VCaP (cell line): Measurements from ENCODE around the gene CD247.

Experiments
- H3K27ac ChIP-seq: fragments of 450-650 bp; 2 replicates; pipeline ENCODE4 v1.5.1; 2017
- CTCF ChIP-seq: fragments of 450-650 bp; conservative IDR thresholded peaks from 2 replicates; pipeline ENCODE4 v1.5.1; 2017; ENCODE audit warnings: mild to moderate bottlenecking, moderate library complexity

The CD247 gene

GRCh38 chr1:167515893-167516321 lies 2.4 kb downstream of the CD247 start:
- H3K27ac ChIP-seq = no peak overlapping the region
- no peak for TF ChIP-seq CTCF

- no peak overlapping the region for H3K27ac ChIP-seq
- TF ChIP-seq CTCF = no peak
Observed at GRCh38 chr1:167515461-167515860, 2.9 kb downstream of the CD247 start.

- H3K27ac ChIP-seq = no peak overlapping the region
- TF ChIP-seq CTCF = no peak
Observed at GRCh38 chr1:167514288-167514687, 4.0 kb downstream of the CD247 start.

GRCh38 chr1:167512046-167512654 lies 6.2 kb downstream of the CD247 start:
- H3K27ac ChIP-seq = no peak overlapping the region
- no peak for TF ChIP-seq CTCF

GRCh38 chr1:167511374-167511986 lies 6.8 kb downstream of the CD247 start:
- TF ChIP-seq CTCF = no peak
- H3K27ac ChIP-seq = no peak overlapping the region

- no peak for TF ChIP-seq CTCF
- H3K27ac ChIP-seq = no peak overlapping the region
Observed at GRCh38 chr1:167510881-167511280, 7.4 kb downstream of the CD247 start.

GRCh38 chr1:167510244-167510643 lies 8.1 kb downstream of the CD247 start:
- TF ChIP-seq CTCF = no peak

More at GRCh38 chr1:167510244-167510643, 8.1 kb downstream of the CD247 start:
- no peak overlapping the region for H3K27ac ChIP-seq
